Measurements from ENCODE around the gene IQSEC3. TPM values are rescaled to one million over a fixed set of nuclear protein-coding genes. Genes with fewer than 3 reads are reported as not detected.
"Not testable (repeated sequence)": the region's sequence is repeated elsewhere in the genome, so short reads cannot be mapped to it uniquely, and the experiment has no call there.

Gene IQSEC3
- total and polyA plus RNA-seq, 4 donors = 0.29 to 7.5 (median 1.5) TPM

DNA sequence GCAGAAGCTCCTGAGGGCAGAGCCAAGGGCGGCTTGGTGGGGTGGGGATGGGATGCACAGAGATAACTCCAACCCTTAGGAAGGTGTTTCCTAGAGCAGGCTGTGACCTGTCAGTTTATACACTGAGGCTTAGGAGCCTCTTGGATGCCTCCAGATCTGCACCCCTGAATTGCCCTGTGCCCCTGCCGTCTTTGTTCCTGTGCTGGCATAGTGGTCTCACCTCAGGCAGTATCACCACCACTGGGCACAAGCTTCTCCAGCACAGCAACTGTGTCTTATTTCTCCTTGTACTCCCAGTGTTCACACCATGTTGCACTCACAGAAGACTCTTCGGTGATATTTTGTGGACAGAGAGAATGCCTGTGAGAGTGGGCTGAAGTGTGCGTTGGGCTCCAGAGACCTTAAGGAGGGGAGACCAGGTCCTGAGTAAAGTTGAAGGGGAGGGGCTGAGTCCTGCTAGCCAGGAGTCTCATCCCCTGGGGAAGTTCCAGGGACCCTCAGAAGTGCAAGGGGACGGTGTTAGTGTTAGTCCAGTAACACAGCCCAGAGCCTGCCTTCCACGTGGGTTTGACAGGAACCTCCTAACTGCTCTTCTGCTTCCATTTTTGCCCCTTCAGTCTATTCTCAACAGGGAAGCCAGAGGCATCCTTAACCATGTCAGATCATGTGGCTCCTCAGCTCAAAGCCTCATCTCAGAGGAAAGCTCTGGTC, 26.9 kb upstream of the IQSEC3 start:
- H3K27me3 ChIP-seq (ENCODE audit: control insufficient read depth in 3 of 3, insufficient read depth in 3 of 3, low read length in 2 of 3); H3K36me3 ChIP-seq (ENCODE audit: control insufficient read depth in 4 of 4, insufficient read depth in 4 of 4, low read length in 4 of 4); H3K9me3 ChIP-seq (ENCODE audit: control insufficient read depth in 4 of 4, insufficient read depth in 3 of 4, low read length in 3 of 4); H3K4me3 ChIP-seq; ATAC-seq (ENCODE audit: insufficient read depth, low FRiP score); DNase-seq; H3K4me1 ChIP-seq (ENCODE audit: control insufficient read depth in 5 of 5, insufficient read depth in 5 of 5, low read length in 5 of 5); H3K27ac ChIP-seq (ENCODE audit: low read depth in 1 of 2, low read length in 1 of 2); H3K9ac ChIP-seq (ENCODE audit: insufficient read depth in 1 of 2, low read length in 2 of 2): not testable (repeated sequence)
- 79 to 81% methylated on average over 5 to 6 of the region's 6 CpGs for WGBS, 2 donors

DNA sequence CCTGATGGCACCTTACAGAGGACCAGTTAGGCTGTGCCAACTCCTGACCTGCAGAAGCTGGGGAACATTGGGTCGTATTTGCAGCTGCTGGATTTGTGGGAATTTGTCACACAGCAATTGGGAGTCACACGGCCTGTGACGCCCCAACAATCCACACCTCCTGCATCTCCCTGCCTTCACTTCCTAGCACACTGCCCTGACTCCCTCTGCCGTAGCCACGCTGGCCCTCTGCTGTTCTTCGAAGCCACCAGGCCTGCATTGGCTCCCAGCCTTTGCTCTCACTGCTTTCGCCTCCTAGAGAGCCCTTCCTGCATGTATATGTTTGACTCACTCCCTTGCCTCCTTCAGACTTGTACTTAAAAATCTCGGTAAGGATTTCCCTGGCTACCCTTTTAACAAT, 22.2 kb upstream of the IQSEC3 start:
- not testable (repeated sequence) for H3K27ac ChIP-seq (ENCODE audit: low read depth in 1 of 2, low read length in 1 of 2); DNase-seq; H3K27me3 ChIP-seq (ENCODE audit: control insufficient read depth in 3 of 3, insufficient read depth in 3 of 3, low read length in 2 of 3); H3K36me3 ChIP-seq (ENCODE audit: control insufficient read depth in 4 of 4, insufficient read depth in 4 of 4, low read length in 4 of 4); H3K4me3 ChIP-seq; ATAC-seq (ENCODE audit: insufficient read depth, low FRiP score); H3K9ac ChIP-seq (ENCODE audit: insufficient read depth in 1 of 2, low read length in 2 of 2); H3K9me3 ChIP-seq (ENCODE audit: control insufficient read depth in 4 of 4, insufficient read depth in 3 of 4, low read length in 3 of 4); H3K4me1 ChIP-seq (ENCODE audit: control insufficient read depth in 5 of 5, insufficient read depth in 5 of 5, low read length in 5 of 5)
- WGBS, 2 donors = 76 to 88% methylated on average over 8 of the region's 8 CpGs

DNA sequence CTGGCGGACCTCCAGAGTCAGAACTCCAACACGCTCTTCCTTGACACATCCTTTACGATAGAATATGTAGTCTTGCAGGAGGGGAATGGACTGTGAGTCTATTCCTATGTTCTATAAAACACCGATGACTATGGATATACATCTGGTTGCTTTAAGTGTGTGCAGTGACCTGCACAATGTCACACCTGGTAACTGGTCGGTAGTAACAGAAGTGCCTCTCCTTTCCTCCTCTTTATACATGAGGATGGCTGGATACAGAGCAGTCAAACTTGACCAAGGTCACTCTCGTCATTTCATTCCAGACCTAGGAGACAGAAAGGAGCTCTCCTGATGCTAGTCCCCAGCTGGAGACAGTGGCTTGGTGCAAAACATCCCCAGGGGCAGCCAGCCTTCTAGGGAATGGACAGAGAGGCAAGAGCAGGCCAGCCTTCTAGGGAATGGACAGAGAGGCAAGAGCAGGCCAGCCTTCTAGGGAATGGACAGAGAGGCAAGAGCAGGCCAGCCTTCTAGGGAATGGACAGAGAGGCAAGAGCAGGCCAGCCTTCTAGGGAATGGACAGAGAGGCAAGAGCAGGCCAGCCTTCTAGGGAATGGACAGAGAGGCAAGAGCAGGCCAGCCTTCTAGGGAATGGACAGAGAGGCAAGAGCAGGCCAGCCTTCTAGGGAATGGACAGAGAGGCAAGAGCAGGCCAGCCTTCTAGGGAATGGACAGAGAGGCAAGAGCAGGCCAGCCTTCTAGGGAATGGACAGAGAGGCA, 21.2 kb upstream of the IQSEC3 start:
- not testable (repeated sequence) for H3K4me3 ChIP-seq; H3K27ac ChIP-seq (ENCODE audit: low read depth in 1 of 2, low read length in 1 of 2); H3K27me3 ChIP-seq (ENCODE audit: control insufficient read depth in 3 of 3, insufficient read depth in 3 of 3, low read length in 2 of 3); H3K9ac ChIP-seq (ENCODE audit: insufficient read depth in 1 of 2, low read length in 2 of 2); H3K36me3 ChIP-seq (ENCODE audit: control insufficient read depth in 4 of 4, insufficient read depth in 4 of 4, low read length in 4 of 4); DNase-seq; H3K4me1 ChIP-seq (ENCODE audit: control insufficient read depth in 5 of 5, insufficient read depth in 5 of 5, low read length in 5 of 5); ATAC-seq (ENCODE audit: insufficient read depth, low FRiP score); H3K9me3 ChIP-seq (ENCODE audit: control insufficient read depth in 4 of 4, insufficient read depth in 3 of 4, low read length in 3 of 4)
- 75 to 88% methylated on average over 4 to 6 of the region's 6 CpGs for WGBS, 2 donors

DNA sequence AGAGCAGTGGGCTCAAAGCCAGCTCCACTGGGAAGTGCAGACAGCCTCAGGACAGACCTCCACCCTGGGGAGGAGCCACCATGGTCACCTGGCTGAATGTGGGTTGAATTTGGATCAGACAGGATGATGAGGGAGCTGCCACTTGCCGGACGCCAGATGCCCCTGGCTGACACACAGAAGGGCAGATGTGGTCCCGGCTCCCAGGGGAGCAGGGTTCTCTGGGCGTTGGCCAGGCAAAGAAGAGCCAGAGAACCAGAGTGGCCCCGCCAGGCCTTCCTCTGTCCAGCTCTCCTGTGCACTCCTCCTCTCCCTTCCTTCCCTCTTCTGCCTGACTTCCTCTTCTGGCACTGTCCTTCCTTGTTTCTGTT, 20.6 kb upstream of the IQSEC3 start:
- not testable (repeated sequence) for H3K27me3 ChIP-seq (ENCODE audit: control insufficient read depth in 3 of 3, insufficient read depth in 3 of 3, low read length in 2 of 3); H3K9me3 ChIP-seq (ENCODE audit: control insufficient read depth in 4 of 4, insufficient read depth in 3 of 4, low read length in 3 of 4); ATAC-seq (ENCODE audit: insufficient read depth, low FRiP score); H3K9ac ChIP-seq (ENCODE audit: insufficient read depth in 1 of 2, low read length in 2 of 2); H3K4me1 ChIP-seq (ENCODE audit: control insufficient read depth in 5 of 5, insufficient read depth in 5 of 5, low read length in 5 of 5); H3K27ac ChIP-seq (ENCODE audit: low read depth in 1 of 2, low read length in 1 of 2); DNase-seq; H3K36me3 ChIP-seq (ENCODE audit: control insufficient read depth in 4 of 4, insufficient read depth in 4 of 4, low read length in 4 of 4); H3K4me3 ChIP-seq
- 69 to 88% methylated on average over 3 to 5 of the region's 5 CpGs for WGBS, 2 donors

DNA sequence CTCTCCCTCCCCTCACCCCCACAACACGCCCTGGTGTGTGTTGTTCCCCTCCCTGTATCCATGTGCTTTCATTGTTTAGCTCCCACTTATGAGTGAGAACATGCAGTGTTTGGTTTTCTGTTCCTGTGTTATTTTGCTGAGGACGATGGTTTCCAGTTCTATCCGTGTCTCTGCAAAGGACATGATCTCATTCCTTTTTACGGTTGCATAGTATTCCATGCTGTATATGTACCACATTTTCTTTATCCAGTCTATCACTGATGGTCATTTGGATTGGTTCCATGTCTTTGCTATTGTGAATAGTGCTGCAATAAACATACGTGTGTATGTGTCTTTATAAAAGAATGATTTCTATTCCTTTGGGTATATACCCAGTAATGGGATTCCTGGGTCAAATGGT, 20.0 kb upstream of the IQSEC3 start:
- DNase-seq; H3K9me3 ChIP-seq (ENCODE audit: control insufficient read depth in 4 of 4, insufficient read depth in 3 of 4, low read length in 3 of 4); H3K4me1 ChIP-seq (ENCODE audit: control insufficient read depth in 5 of 5, insufficient read depth in 5 of 5, low read length in 5 of 5); H3K27me3 ChIP-seq (ENCODE audit: control insufficient read depth in 3 of 3, insufficient read depth in 3 of 3, low read length in 2 of 3); H3K27ac ChIP-seq (ENCODE audit: low read depth in 1 of 2, low read length in 1 of 2); H3K4me3 ChIP-seq; ATAC-seq (ENCODE audit: insufficient read depth, low FRiP score); H3K9ac ChIP-seq (ENCODE audit: insufficient read depth in 1 of 2, low read length in 2 of 2); H3K36me3 ChIP-seq (ENCODE audit: control insufficient read depth in 4 of 4, insufficient read depth in 4 of 4, low read length in 4 of 4): not testable (repeated sequence)
- 64 to 67% methylated on average over 5 of the region's 5 CpGs for WGBS, 2 donors

DNA sequence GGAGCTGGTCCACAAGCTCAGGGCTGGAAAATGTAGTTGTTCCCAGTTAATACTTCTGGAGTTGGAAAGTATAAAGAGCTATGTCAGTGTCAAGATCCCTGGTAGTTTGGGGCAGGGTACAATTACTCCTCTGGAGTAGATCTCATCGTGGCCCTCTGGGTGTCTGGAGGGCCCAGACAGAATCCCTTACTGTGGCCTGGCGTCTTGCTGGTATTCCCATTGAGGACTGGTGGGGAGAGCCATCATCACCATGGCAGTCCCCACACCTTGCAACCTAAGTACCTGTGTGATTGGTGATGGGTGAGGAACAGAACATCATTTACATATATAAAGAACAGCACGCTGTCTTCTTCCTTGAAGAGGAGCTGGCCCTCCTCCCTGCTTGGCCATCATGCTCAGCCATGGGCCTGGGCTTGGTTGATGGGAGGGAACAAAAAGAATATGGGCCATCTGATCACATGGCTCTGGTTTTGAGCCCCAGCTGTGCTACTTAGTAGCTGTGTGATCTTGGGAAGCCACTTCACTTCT, 18.8 kb upstream of the IQSEC3 start:
- ATAC-seq (ENCODE audit: insufficient read depth, low FRiP score); H3K36me3 ChIP-seq (ENCODE audit: control insufficient read depth in 4 of 4, insufficient read depth in 4 of 4, low read length in 4 of 4); H3K9me3 ChIP-seq (ENCODE audit: control insufficient read depth in 4 of 4, insufficient read depth in 3 of 4, low read length in 3 of 4); H3K27ac ChIP-seq (ENCODE audit: low read depth in 1 of 2, low read length in 1 of 2); H3K4me1 ChIP-seq (ENCODE audit: control insufficient read depth in 5 of 5, insufficient read depth in 5 of 5, low read length in 5 of 5); H3K9ac ChIP-seq (ENCODE audit: insufficient read depth in 1 of 2, low read length in 2 of 2); DNase-seq; H3K27me3 ChIP-seq (ENCODE audit: control insufficient read depth in 3 of 3, insufficient read depth in 3 of 3, low read length in 2 of 3); H3K4me3 ChIP-seq: not testable (repeated sequence)
- WGBS, 2 donors = 68 to 70% methylated on average over 3 of the region's 3 CpGs

DNA sequence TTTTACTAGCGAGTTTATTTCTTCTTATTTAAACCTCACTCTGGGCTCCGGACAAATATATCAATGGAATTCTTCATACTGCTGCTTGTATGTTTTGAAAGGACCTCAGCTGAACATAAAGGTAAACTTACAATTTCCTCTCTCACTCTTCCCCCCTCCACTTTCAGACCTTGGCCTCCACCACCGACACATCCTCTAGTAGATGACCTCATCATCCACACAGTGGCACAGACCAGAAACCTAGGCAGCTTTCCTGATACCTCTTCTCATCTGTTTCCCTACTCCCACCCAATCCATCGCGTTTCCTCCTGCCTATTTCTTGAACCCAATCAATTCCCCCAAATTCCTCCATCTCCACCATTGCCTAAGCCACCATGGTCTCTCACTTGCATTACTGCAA, 17.4 kb upstream of the IQSEC3 start:
- H3K4me1 ChIP-seq (ENCODE audit: control insufficient read depth in 5 of 5, insufficient read depth in 5 of 5, low read length in 5 of 5); H3K27me3 ChIP-seq (ENCODE audit: control insufficient read depth in 3 of 3, insufficient read depth in 3 of 3, low read length in 2 of 3); ATAC-seq (ENCODE audit: insufficient read depth, low FRiP score); H3K27ac ChIP-seq (ENCODE audit: low read depth in 1 of 2, low read length in 1 of 2); H3K36me3 ChIP-seq (ENCODE audit: control insufficient read depth in 4 of 4, insufficient read depth in 4 of 4, low read length in 4 of 4); H3K4me3 ChIP-seq; H3K9ac ChIP-seq (ENCODE audit: insufficient read depth in 1 of 2, low read length in 2 of 2); H3K9me3 ChIP-seq (ENCODE audit: control insufficient read depth in 4 of 4, insufficient read depth in 3 of 4, low read length in 3 of 4); DNase-seq: not testable (repeated sequence)
- 63 to 68% methylated on average over 5 of the region's 5 CpGs for WGBS, 2 donors

DNA sequence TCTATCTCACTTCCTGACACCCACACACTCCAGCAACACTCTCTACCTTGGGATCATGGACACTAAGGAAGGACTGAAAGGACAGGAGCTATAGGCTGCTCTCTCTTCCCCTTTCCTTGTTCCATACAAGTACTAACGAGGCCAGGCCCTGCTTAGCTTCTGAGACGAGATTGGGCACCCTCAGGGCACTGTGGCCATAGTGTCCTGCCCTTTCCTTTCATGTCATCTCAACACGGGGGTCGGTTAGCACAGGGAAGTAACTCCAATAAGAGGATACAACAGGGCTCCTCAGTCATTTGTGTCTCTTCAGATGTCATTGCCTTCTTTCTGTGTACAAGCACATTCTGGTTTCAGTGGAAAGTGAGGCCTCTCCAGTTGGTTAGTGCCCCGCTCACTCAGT, 15.5 kb upstream of the IQSEC3 start:
- DNase-seq; H3K36me3 ChIP-seq (ENCODE audit: control insufficient read depth in 4 of 4, insufficient read depth in 4 of 4, low read length in 4 of 4); H3K9me3 ChIP-seq (ENCODE audit: control insufficient read depth in 4 of 4, insufficient read depth in 3 of 4, low read length in 3 of 4); ATAC-seq (ENCODE audit: insufficient read depth, low FRiP score); H3K4me3 ChIP-seq; H3K9ac ChIP-seq (ENCODE audit: insufficient read depth in 1 of 2, low read length in 2 of 2); H3K27ac ChIP-seq (ENCODE audit: low read depth in 1 of 2, low read length in 1 of 2); H3K4me1 ChIP-seq (ENCODE audit: control insufficient read depth in 5 of 5, insufficient read depth in 5 of 5, low read length in 5 of 5): not testable (repeated sequence)
- H3K27me3 ChIP-seq (ENCODE audit: control insufficient read depth in 3 of 3, insufficient read depth in 3 of 3, low read length in 2 of 3) = peaks cover 4 to 12% (median 6%) of the 10 kb centered on the region in 3 donors
- WGBS, 2 donors = 67 to 70% methylated on average over 5 of the region's 5 CpGs
